Colon (tissue), 2 donors: ENCODE results near the gene ACAD9.
"Not testable (repeated sequence)": the region's sequence is repeated elsewhere in the genome, so short reads cannot be mapped to it uniquely, and the experiment has no call there.

Experiments used
- FAIRE-seq: peaks from 2 replicates; lab custom pipeline; 2012; peaks lifted over from hg19 to GRCh38; lab: Jason Lieb, UNC
- donor health status: control.
- donor health status: control.

ACAD9 gene

DNA sequence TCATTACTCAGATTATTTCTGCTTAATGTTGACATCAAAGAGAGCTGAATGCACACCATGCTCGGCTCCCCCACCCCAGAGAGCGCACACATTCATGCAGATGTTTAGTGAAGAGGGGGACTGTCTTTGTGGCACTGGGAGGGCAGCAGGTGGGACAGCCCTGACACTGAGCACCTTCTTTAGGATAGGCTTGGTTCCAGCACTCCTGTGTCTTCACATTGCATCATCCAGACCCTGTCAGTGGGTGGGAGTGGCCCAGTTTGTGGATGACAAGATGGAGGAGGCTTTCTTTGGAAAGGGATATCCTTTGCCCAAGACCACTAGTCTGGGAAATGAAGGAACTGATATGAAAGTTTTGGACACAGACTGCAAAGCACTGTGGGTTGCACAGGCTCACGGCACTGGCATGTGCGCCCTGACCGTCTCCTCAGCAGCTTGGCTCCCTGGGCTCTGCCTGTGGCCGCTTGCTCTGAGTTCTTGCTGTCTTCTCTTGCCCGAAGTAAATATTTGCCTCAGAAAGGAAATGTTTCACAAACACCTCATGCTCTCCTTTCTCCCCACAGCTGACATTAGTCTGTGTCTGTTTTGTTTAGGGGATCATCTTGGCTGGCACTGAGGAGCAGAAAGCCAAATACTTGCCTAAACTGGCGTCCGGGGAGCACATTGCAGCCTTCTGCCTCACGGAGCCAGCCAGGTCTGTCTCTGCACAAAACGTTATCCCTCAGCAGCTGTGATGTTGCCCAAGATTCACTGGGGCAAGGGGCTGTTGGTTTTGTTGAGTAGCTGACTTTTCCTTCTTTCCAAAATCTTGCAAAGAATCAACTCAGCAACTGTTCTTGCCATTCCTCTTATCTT lies 16.6 kb downstream of the ACAD9 start:
- no peak for FAIRE-seq

DNA sequence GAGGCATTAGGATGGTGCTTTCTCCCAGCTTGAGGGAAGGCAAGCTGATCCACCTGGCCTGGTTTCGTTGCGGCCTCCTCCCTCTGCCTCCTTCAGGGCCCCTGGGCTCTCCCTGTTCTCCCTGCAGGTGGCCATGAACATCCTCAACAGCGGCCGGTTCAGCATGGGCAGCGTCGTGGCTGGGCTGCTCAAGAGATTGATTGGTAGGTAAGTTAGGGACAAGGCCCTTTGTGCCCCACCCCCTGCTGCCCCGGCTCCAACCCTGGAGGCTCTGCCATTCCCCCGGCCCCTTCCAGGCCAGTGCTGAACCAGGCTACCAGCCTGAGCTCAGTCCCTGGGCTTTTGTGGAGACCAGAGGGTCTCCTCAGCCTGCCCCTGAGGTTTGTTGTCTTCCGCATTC lies 23.0 kb downstream of the ACAD9 start:
- FAIRE-seq: no peak

DNA sequence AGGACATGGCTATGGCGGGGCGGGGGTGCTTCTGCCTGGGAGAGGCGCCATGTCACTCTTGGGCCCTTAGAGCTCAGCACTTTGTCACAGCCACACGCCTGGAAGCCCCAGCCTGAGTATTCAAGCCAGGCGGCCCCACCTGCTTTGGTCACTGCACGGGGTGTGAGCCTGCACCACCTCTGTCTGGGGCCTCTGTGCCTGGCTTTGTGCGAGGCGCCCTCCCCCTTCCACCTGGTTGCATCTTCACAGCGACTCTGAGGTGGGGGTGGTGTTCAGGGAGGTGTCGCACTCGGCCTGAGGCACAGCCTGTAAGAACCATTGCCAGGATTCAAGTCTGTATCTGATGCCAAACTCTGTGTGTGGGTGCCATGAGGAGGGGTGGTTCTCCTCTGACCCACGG lies 24.1 kb downstream of the ACAD9 start:
- FAIRE-seq: no peak

DNA sequence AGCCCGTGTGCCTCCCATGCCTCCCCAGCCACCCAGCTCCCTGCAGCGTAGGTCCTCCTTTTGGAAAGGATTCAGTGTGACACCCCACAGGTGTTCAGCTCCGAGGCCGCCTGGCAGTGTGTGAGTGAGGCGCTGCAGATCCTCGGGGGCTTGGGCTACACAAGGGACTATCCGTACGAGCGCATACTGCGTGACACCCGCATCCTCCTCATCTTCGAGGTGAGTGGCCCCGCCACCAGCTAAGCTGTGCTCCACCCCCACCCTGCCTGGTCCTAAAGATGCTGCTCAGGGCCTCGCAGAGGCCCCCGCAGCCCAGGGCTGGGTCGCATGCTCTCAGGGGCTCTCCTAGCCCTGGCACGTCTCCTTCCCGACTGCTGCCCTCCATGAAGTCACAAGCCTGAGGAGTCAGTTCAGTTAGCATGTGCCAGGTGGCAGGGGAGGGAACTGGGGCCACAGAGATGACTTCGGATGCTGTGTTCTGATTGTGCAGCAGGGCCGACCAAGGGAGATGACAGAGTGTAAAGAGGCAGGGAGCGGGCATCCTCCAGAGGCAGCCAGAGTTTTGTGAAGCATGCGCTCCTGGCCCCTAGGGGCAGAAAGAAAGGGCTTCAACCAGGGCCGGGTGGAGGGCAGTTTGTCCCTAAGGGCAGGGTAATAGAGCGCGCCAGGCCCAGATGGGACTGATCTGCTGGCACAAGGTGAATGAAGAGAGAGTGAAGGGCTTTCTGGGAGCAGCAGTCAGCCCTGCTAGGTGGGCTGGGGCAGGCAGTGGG lies 26.8 kb downstream of the ACAD9 start:
- no peak for FAIRE-seq

DNA sequence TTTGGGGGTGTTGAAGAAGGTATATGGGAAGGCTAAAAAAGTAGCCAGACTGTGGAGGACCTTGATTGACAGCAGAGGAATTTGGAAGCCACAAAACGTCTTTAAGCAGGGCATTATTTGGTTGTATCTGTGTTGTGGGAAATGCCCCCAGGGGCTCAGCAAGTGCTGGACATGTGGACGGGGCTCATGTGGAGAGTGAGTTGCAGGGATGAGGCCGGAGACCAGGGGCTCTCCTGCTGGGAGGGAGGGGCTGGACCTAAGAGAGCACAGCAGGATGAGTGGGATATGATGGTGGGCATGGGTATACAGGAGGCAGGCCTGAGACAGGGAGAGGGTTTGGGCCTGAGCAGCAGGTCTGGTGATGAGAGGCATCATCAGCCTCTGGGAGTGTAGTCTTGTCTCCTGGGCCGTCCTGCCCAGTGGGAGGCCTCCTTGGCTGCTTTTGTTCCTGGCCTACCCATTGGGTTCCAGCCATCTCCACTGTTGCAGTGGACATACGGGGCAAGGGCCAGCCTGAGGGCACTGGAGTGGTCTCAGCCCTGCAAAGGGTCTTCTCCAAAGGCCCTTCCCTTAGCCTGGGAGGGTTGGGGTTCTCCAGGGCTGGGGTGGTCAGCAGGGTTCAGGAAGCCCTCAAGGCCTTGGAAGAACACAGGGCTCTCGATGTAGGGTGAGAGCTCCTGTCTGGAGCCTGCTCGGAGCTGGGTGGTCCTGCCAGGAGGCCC lies 27.5 kb downstream of the ACAD9 start:
- no peak for FAIRE-seq

DNA sequence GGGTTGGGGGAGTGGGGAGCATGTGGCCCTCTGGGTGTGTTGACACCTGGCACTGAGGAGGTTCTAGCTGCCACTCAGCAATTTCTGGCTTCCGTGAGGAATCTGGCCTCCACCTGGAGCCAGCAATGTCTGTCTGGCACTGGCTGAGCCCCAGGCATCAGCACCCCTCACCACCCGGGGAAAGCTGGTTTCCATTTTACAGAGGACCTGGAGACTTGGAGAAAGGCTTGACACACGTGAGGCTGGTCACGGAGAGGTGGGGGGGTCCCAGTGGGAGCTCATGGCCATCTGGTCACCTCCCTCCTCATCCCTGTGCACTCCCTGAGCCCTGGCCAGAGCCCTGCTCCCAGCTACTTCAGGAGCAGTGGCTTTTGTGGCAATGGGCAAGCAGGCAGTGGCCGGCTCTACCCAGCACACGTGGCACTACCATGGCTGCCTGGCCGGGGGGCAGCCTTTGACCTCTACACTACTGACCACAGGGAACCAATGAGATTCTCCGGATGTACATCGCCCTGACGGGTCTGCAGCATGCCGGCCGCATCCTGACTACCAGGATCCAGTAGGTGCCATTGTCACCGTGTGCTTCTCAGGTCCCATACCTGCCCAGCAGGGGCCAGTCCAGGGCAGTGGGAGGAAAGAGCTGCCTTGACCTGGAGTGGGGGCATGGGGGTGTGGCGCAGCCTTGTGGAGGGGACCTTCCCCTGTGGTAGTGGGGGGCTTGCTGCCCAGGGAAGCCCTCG lies 28.5 kb downstream of the ACAD9 start:
- FAIRE-seq: no peak

DNA sequence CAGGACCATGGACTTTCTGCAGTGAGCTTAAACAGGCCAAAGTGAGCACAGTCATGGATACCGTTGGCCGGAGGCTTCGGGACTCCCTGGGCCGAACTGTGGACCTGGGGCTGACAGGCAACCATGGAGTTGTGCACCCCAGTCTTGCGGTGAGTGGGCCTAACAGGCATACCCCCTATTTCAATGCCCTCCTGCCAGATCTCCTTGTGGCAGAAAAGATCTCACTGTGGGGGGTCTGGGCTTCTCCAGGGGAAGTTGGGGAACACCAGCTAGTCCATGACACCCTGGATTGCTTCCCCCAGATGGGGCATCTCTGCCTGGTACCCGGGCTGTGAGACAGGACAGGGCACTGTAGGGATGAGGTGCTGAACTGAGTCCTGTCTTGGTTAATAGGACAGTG lies 29.5 kb downstream of the ACAD9 start:
- FAIRE-seq: no peak

DNA sequence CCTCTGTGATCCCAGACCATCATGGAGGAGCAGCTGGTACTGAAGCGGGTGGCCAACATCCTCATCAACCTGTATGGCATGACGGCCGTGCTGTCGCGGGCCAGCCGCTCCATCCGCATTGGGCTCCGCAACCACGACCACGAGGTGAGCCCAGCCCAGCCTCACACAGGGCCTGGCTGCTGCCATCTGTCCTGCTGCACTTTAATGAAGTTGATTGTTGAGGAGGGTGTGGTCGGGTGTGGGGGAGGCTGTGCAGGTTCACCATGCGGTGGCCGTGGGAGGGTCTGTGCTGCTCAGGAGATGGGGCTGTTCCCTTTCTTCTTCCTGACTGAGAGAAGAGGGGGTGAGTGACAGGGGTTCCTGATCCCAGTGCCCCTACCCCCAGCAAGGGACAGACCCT lies 30.6 kb downstream of the ACAD9 start:
- no peak for FAIRE-seq

DNA sequence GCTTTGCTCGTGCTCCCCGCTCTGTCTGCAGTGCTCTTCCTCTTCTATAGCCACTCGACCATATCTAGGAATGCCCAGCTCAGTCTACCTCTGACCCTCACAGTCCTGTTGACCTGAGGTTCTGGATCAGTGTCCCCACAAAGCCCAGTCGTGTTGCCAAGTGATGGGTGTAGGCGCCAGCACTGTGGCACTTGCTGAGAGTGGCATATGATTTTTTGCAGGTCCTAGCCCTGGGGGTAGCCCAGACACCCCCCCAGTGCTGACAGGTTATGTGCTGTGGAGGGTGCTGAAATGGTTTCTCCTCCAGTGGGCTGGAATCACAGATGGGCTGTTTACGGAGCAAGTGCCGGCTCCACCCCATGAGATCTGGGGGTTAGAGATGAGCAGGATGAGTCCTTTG lies 32.5 kb downstream of the ACAD9 start:
- no peak for FAIRE-seq

DNA sequence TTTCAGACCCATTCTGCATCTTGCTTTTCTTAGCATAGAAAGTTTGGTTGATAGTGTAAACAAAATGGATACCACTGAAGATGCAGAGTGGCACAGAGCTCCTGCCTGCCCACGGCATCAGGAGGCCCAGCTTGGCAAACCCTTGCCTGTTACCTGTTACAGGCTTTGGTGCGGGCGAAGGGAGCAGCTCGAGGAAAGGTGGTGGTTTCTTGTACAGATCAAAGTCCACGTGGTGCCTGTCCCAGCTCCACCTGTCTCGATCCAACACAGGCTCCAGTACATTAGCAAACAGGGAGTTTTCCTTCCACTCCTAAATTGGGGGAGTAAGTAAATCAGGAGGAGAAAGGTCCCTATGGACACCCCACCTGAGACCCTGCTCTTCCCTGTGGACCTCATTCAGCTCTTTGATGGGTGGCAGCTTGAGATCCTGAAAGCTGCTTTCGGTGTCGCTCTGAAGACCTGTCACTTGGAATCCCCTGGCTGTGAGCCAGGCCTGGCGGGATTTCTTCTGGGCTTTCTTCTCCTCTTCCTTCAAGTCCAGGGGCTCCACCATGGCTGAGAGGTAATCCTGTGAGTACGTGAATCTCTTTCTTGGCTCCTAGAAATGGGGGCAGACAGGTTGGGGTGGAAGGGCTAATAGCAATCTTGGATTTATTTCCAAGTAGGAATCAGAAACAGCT lies 35.7 kb downstream of the ACAD9 start:
- no peak for FAIRE-seq

DNA sequence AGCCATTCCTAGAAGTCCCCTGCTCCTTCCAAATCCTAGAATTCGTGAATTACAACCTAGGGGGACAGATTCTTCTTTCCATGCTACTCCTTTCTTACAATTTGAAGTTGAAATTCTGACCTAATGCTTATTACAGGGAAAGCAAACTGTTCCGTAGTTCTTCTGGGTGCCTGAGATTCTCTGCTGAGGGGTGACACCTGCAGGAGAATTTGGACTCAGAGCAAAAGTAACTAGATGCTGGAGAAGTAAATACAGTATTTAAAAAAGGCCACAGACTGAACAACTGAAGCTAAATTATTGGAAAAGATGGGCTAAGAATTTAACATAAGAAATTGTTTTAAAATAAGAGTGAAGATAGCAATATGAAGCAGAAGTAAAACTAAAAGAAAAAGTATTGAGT lies 37.9 kb downstream of the ACAD9 start:
- FAIRE-seq: no peak

DNA sequence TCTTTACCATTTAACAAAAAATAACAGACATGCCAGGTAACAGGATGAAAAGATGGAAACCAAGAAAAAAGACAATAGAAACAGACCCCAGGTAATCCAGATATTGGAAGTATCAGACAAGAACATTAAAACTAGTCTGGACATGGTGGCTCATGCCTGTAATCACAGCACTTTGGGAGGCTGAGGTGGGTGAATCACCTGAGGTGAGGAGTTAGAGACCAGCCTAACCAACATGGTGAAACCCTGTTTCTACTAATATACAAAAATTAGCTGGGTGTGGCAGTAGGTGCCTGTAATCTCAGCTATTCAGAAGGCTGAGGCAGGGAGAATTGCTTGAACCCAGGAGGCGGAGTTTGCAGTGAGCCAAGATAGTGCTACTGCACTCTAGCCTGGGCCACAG lies 40.6 kb downstream of the ACAD9 start:
- FAIRE-seq: no peak

DNA sequence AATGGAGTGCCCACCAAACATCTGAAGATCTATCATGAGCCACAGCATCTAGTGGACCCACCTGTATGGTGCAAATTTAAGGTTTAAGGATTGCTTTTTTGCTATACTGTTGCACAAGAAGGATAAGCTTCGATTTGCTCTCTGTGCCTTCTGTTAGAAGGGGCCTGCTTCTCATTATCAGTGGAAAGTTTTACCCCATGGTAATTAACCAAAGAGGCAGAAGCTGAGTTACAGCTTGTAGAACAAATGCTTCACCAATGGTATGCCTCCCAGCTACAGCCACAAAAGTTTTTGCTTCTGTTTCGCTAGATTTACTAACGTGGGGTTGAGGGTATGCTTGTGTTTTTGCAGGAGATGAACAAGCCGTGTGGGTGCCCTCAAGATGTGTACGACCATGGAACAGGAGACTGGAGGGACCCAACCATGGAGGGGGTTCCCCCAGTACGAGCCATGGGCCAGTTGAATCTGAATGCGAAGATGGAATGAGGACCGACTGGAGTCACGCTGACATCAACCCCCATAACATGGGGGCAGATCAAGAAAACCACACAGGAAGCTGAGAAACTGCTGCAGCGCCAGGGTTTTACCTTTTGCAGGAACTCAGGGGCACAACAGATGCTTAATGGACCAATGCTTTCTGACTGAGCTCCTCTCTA lies 43.5 kb downstream of the ACAD9 start:
- no peak for FAIRE-seq

DNA sequence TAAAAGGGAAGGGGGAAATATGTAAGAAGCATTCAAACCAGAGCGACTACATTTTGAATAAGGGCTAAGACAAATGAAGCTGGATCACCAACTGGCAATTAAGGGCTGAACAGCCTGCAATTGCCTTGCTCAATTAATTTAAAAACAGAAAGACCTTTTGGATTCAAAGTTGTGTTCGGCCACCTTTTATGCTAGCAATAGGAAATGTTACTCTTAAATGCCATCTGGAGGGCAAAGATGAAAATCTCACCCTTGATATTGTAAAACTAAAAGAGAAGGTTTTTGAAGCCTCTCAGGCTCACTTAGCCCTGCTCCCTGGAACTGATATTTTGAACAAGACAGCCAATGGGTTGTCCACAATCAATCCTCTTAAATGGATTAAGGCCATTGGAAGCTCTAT lies 44.2 kb downstream of the ACAD9 start:
- FAIRE-seq: no peak

DNA sequence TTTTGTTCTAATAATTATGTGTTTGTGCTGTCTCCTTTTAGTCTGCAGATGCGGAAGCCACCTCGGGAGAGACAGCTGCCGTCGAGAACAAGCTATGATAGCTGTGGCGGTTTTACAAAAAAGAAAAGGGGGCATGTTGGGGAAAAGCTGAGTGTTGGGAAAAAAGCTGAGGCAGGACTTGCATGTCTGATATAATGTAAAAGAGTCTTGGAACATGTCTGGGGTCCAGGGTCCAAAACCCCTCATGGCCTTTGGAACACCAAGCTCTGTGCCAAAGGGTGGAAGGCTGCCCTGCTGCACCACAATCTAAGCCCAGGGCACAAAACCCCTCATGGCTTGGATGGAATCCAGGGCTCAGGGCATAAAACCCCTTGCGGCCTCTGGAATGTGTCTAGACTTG lies 44.6 kb downstream of the ACAD9 start:
- FAIRE-seq: not testable (repeated sequence)

DNA sequence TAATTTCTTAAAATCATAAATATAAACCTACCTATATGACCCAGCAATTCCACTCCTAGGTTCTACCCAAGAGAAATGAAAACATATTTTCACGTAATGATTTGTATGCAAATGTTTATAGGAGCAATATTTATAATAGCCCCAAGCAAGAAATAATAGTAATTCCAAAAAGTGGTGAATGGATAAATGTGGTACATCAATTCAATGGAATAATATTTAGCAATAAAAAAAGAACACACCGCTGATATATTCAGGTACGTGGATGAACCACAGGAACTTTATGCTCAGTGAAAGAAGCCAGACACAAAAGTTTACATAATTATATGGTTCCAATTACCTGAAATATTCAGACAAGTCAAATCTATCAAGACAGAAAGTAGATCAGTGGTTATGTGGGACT lies 49.9 kb downstream of the ACAD9 start:
- no peak for FAIRE-seq

DNA sequence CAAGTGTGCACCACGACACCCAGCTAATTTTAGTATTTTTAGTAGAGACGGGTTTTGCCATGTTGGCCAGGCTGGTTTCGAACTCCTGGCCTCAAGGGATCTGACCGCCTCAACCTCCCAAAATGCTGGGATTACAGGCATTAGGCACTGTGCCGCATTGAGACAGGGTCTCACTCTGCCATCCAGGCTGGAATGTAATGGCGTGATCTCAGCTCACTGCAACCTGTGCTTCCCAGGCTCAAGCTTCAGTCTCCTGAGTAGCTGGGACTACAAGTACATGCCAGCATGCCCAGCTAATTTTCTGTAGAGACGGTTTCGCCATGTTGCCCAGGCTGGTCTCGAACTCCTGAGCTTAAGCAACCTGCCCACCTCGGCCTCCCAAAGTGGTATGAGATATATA lies 51.6 kb downstream of the ACAD9 start:
- FAIRE-seq: no peak

DNA sequence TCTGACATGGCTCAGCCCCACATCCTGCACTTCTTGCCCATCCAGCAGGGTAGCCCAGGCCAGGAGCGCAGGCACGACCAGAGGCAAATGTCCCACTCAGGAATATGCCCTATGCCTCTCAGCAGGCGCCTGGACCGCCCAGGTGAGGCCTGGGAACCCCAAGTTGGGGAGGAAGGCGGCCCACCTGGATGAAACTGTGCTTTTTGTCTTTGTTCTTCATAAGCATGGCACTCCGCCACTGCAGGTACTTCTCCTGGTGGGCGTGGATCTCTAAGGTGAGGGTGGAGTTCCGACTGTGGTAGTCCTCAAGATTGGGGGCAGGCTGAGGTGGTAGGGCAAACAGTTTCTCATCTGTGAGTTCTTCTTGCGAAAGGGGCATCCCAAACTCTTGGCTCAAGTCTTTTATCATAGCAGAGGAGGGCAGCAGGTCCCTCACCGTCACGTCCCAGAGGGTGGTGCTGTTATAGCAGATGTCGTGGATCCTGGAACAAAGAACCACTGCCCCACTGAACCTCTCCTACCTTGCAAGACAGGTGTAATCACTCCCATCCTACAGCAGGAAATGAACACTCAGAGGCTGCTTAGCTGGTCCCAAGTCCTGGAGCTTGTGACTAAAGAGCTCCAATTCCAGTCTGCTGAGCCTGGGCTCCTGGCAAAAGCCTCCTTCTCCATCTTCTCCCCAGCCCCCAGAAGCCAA lies 53.2 kb downstream of the ACAD9 start:
- no peak for FAIRE-seq

DNA sequence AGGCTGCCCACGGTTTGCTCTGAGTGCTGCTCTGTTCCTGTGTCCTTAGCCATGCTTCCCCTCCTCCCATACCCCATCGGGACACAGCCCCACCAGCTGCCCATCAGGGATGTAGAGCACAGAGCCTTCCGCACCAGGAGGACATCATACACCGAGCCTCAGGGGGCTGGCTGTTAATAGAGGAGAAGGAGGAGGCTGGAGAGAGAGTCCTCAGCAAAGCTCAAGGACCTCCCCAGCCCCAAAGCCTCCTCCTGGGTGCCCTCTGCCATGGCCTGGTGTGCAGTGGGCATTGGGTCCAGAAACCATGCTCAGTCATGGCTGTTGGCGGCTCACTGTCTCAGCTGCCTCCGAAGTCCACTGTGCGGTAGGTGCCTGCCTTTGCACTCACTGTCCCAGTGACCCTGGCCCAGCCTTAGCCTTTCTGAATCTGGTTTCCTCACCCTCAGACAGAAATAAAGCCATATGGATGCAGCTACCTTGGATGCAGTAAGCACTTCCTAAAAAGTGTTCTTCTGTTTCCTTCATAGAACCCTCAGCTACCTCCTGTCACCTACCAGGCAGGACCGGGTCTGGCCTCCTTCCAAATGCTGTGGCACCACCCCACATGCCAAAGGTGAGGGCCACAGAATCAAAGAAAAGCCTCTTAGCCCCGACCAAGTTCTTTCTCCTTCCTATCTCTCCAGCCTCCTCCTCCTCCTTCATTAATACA lies 53.9 kb downstream of the ACAD9 start:
- FAIRE-seq: no peak

DNA sequence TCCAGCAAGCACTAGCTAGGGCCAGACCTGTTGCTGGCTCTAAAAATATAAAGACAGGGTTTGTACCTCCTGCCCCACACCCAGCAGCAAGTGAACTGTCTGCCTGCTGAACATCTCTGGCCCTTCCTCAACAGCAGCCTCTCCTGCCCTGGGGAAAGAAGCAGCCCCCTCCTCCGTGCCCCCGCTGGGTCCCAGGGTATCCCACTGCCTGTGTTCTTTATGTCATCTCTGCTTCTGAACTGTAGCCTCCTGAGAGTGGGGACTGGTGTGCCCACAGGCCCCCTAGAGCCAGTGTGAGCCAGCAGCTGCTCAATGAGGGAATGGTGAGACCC lies 54.5 kb downstream of the ACAD9 start:
- FAIRE-seq: no peak
